Cardiac fibroblast (primary cell): ENCODE results near the gene PODN.

Source experiments
- DNase-seq, 2 donors: peaks; one replicate each; pipeline versions ENCODE4 v3.0.0 to v3.0.0-alpha.2; 2010; ENCODE audit warnings: low read depth in 2 of 2
- H3K4me3 ChIP-seq, 2 donors: replicated peaks in 1 of 2; 1 replicate in 1 of 2; 2 replicates in 1 of 2; pipeline ENCODE4 v1.5.1; 2011; ENCODE audit warnings: low read depth in 2 of 2, low read length in 2 of 2, mild to moderate bottlenecking in 2 of 2, moderate library complexity in 1 of 2
- CTCF ChIP-seq: IDR thresholded peaks from one replicate; pipeline ENCODE4 v1.5.1; 2011; ENCODE audit warnings: low read depth, mild to moderate bottlenecking, low read length, inconsistent platforms

PODN gene

GRCh38 chr1:53073287-53073686, 11.3 kb downstream of the PODN start:
- no peak for TF ChIP-seq CTCF

GRCh38 chr1:53073868-53074311, 11.9 kb downstream of the PODN start:
- DNase-seq, result no peak
- H3K4me3 ChIP-seq, result no peak overlapping the region
- no peak for TF ChIP-seq CTCF

More at GRCh38 chr1:53073287-53073686, 11.3 kb downstream of the PODN start:
- DNase-seq, result no peak
- H3K4me3 ChIP-seq, result no peak overlapping the region

- no peak overlapping the region for H3K4me3 ChIP-seq
- DNase-seq, result no peak
- no peak for TF ChIP-seq CTCF
Observed at GRCh38 chr1:53074313-53075154, 12.5 kb downstream of the PODN start.

- no peak for DNase-seq
- no peak for TF ChIP-seq CTCF
- no peak overlapping the region for H3K4me3 ChIP-seq
Observed at GRCh38 chr1:53075206-53075605, 13.2 kb downstream of the PODN start.

GRCh38 chr1:53075761-53076163, 13.7 kb downstream of the PODN start:
- no peak for TF ChIP-seq CTCF
- no peak for DNase-seq

GRCh38 chr1:53076165-53076564, 14.2 kb downstream of the PODN start:
- no peak for DNase-seq
- no peak for TF ChIP-seq CTCF
- H3K4me3 ChIP-seq, result no peak overlapping the region

More at GRCh38 chr1:53075761-53076163, 13.7 kb downstream of the PODN start:
- no peak overlapping the region for H3K4me3 ChIP-seq
